MCF 10A (cell line): ENCODE data around the gene RHBG. TPM values are rescaled to one million over a fixed set of nuclear protein-coding genes. Genes with fewer than 3 reads are reported as not detected.

Experiments
- BruUV-seq: library from RNA; stranded (reverse); fragments of 400-500 nt; replicated peaks from 2 replicates; lab custom pipeline; 2021; lab: Mats Ljungman, UMichigan
- CTCF ChIA-PET: fragments of 300-600 bp; sonication (Branson Sonifier 250); formaldehyde crosslinking; extraction: SDS; loops from one replicate; lab custom pipeline; 2021; ENCODE audit warnings: antibody characterized with exemption, inconsistent platforms; lab: Yijun Ruan, JAX
- POLR2A ChIA-PET: fragments of 300-600, 350-650 bp; sonication (Branson Sonifier 250); formaldehyde crosslinking; extraction: SDS; loops from one replicate; lab custom pipeline; 2020; ENCODE audit warnings: antibody characterized with exemption, inconsistent platforms; lab: Yijun Ruan, JAX
- DNase-seq: peaks from one replicate; pipeline ENCODE4 v3.0.0-alpha.2; 2018; ENCODE audit not compliant: unreplicated experiment
- H3K27ac Mint-ChIP-seq: one replicate; pipeline ENCODE4 v1.8.0; 2022; ENCODE audit warnings: mild to moderate bottlenecking, low read depth, mixed read lengths; ENCODE audit not compliant: unreplicated experiment
- H3K27me3 Mint-ChIP-seq: one replicate; pipeline ENCODE4 v1.8.0; 2022; ENCODE audit warnings: mixed read lengths; ENCODE audit not compliant: insufficient read depth, unreplicated experiment
- H3K36me3 Mint-ChIP-seq: one replicate; pipeline ENCODE4 v1.8.0; 2022; ENCODE audit warnings: mild to moderate bottlenecking, moderate library complexity, mixed read lengths; ENCODE audit not compliant: insufficient read depth, unreplicated experiment
- H3K4me1 Mint-ChIP-seq: one replicate; pipeline ENCODE4 v1.8.0; 2022; ENCODE audit warnings: mixed read lengths; ENCODE audit not compliant: insufficient read depth, unreplicated experiment
- H3K4me3 Mint-ChIP-seq: one replicate; pipeline ENCODE4 v1.8.0; 2022; ENCODE audit warnings: mild to moderate bottlenecking, moderate library complexity, mixed read lengths; ENCODE audit not compliant: unreplicated experiment
- H3K9me3 Mint-ChIP-seq: one replicate; pipeline ENCODE4 v1.8.0; 2022; ENCODE audit warnings: mixed read lengths; ENCODE audit not compliant: unreplicated experiment
- CTCF ChIP-seq: fragments of 200-600 bp; IDR thresholded peaks from one replicate; pipeline ENCODE4 v1.8.0; 2022; ENCODE audit warnings: antibody characterized with exemption, mild to moderate bottlenecking; ENCODE audit not compliant: unreplicated experiment
- intact Hi-C: fragments of 100-400 bp; cut with micrococcal nuclease; formaldehyde crosslinking; loops from 2 replicates; pipeline ENCODE4 v1.14.1; 2022
- total RNA-seq: library from RNA; stranded (reverse); gene quantifications from 2 replicates; pipeline ENCODE4 v1.2.3, GENCODE V29; 2022

The RHBG gene
- total RNA-seq, 1 experiment from 2014 or later, result not detected

GRCh38 chr1:156399355-156400125 lies 30.5 kb downstream of the RHBG start:
- CTCF ChIA-PET, result interaction anchor here (0.8 to 7.1 kb wide), 3 partner anchors 14 to 46 kb away, joined by 4 to 60 read pairs (median 12); no protein-coding TSS in a partner anchor
- H3K27ac Mint-ChIP-seq, result no peak overlapping the region
- no peak for TF ChIP-seq CTCF
- no peaks in the 10 kb centered on the region for H3K9me3 Mint-ChIP-seq
- POLR2A ChIA-PET, result no interaction called here
- DNase-seq, result no peak
- peaks cover 6% of the 10 kb centered on the region for H3K4me1 Mint-ChIP-seq
- H3K27me3 Mint-ChIP-seq, result peaks cover 16% of the 10 kb centered on the region
- intact Hi-C loops, result no loop called here
- peaks cover 4% of the 10 kb centered on the region for H3K36me3 Mint-ChIP-seq
- BruUV-seq, result no TSS peak
- no peak overlapping the region for H3K4me3 Mint-ChIP-seq

GRCh38 chr1:156400191-156400935 lies 31.4 kb downstream of the RHBG start:
- Mint-ChIP-seq H3K4me3 (no peak overlapping the region), H3K27ac (no peak overlapping the region), H3K4me1 (peaks cover 6% of the 10 kb centered on the region), H3K36me3 (peaks cover 4% of the 10 kb centered on the region), H3K27me3 (peaks cover 25% of the 10 kb centered on the region), H3K9me3 (no peaks in the 10 kb centered on the region)
- ChIA-PET CTCF (interaction anchor here (0.8 to 2.9 kb wide), 3 partner anchors 15 to 46 kb away, joined by 4 to 12 read pairs (median 7); no protein-coding TSS in a partner anchor), POLR2A (no interaction called here)
- no peak for TF ChIP-seq CTCF
- BruUV-seq, result no TSS peak
- no peak for DNase-seq
- intact Hi-C loops, result no loop called here

GRCh38 chr1:156401041-156401574 lies 32.1 kb downstream of the RHBG start:
- H3K27me3 Mint-ChIP-seq, result peaks cover 32% of the 10 kb centered on the region
- H3K4me1 Mint-ChIP-seq, result peaks cover 6% of the 10 kb centered on the region
- ChIA-PET CTCF (interaction anchor here (1.1 to 2.9 kb wide), 2 partner anchors 16 to 45 kb away, joined by 7 to 12 read pairs; no protein-coding TSS in a partner anchor), POLR2A (no interaction called here)
- no TSS peak for BruUV-seq
- H3K9me3 Mint-ChIP-seq, result no peaks in the 10 kb centered on the region
- DNase-seq, result no peak
- H3K27ac Mint-ChIP-seq, result no peak overlapping the region
- H3K4me3 Mint-ChIP-seq, result no peak overlapping the region
- intact Hi-C loops, result no loop called here
- no peak for TF ChIP-seq CTCF
- peaks cover 4% of the 10 kb centered on the region for H3K36me3 Mint-ChIP-seq

- ChIA-PET CTCF (interaction anchor here (0.7 to 1.6 kb wide), 3 partner anchors 13 to 44 kb away, joined by 3 to 5 read pairs (median 4); no protein-coding TSS in a partner anchor), POLR2A (no interaction called here)
- intact Hi-C loops, result no loop called here
- Mint-ChIP-seq H3K9me3 (no peaks in the 10 kb centered on the region), H3K27me3 (peaks cover 38% of the 10 kb centered on the region), H3K4me1 (peaks cover 6% of the 10 kb centered on the region), H3K27ac (no peak overlapping the region), H3K36me3 (peaks cover 4% of the 10 kb centered on the region), H3K4me3 (no peak overlapping the region)
- TF ChIP-seq CTCF, result no peak
- BruUV-seq, result no TSS peak
- no peak for DNase-seq
These were observed 32.7 kb downstream of the RHBG start for GRCh38 chr1:156401681-156402081.
